A549 treated with ZK216348 at 1 μM for 4 hours (cell line): ENCODE results near the gene LAD1. TPM values are rescaled to one million over a fixed set of nuclear protein-coding genes. Genes with fewer than 3 reads are reported as not detected.

Source experiments
- total RNA-seq: library from RNA; stranded (reverse); fragments of 200-300 nt; extraction: Qiagen RNA extraction; gene quantifications from 5 replicates; pipeline ENCODE4 v1.2.3, GENCODE V29; 2022; ENCODE audit warnings: low read depth

Gene LAD1
- 0.75 to 1.1 TPM (median 0.96 TPM) in 5 replicates for total RNA-seq

GRCh38 chr1:201399018-201399351 lies at the start of gene LAD1:
TSS of gene LAD1 (minus strand) at chr1:201399324. CDS start at chr1:201399306, 18 bp downstream.

GRCh38 chr1:201377611-201378092 lies 21.5 kb downstream of the LAD1 start, which contains the start of gene TNNT2:
TSS of gene TNNT2 (minus strand) at chr1:201377680. CDS start at chr1:201373254, 4,426 bp downstream.

Other genes with a start within 250 kb of the LAD1 start
- 61.7 to 89.1 TPM (median 84.3 TPM) in 5 replicates for gene TMEM9, start 244.8 kb downstream of the LAD1 start, total RNA-seq
- gene IGFN1, start 208.5 kb downstream of the LAD1 start, total RNA-seq: 0.32 to 1.4 TPM (median 0.82 TPM) in 5 replicates
- 0.04 TPM in 1 of 5 replicates, not detected in the others for gene PKP1, start 115.8 kb downstream of the LAD1 start, total RNA-seq
- gene TNNT2, start 21.6 kb downstream of the LAD1 start, total RNA-seq: 0.34 TPM in 1 of 5 replicates, not detected in the others
- gene TNNI1, start 22.4 kb upstream of the LAD1 start, total RNA-seq: not detected in 5 replicates
- gene PHLDA3, start 69.9 kb upstream of the LAD1 start, total RNA-seq: 60.4 to 170 TPM (median 155 TPM) in 5 replicates
- gene CSRP1, start 107.8 kb upstream of the LAD1 start, total RNA-seq: 391 to 501 TPM (median 402 TPM) in 5 replicates
- gene NAV1, start 139.8 kb upstream of the LAD1 start, total RNA-seq: 5.1 to 13.7 TPM (median 9.1 TPM) in 5 replicates